IMR-90 (cell line): ENCODE data around the gene RSPO4. TPM values are rescaled to one million over a fixed set of nuclear protein-coding genes. Genes with fewer than 3 reads are reported as not detected.

Experiments
- ATAC-seq: fragments of 200-7000 bp; cut with Tn5 transposase; 2 replicates; pipeline ENCODE4 v1.9.1; 2020; ENCODE audit warnings: low read depth, mild to moderate bottlenecking, moderate library complexity
- BruUV-seq: library from RNA; stranded (reverse); fragments of 400-500 nt; replicated peaks from 2 replicates; lab custom pipeline; 2021; lab: Mats Ljungman, UMichigan
- CTCF ChIA-PET: fragments of 300-600 bp; formaldehyde crosslinking; extraction: SDS; loops from one replicate; lab custom pipeline; 2021; ENCODE audit warnings: antibody characterized with exemption; lab: Yijun Ruan, JAX
- POLR2A ChIA-PET: fragments of 300-600 bp; sonication (Branson Sonifier 250); formaldehyde crosslinking; loops from one replicate; lab custom pipeline; 2022; ENCODE audit warnings: antibody characterized with exemption; ENCODE audit not compliant: unreplicated experiment; lab: Charles Lee
- DNase-seq: peaks from one replicate; pipeline ENCODE4 v3.0.0; 2013
- H2AFZ ChIP-seq: replicated peaks from 2 replicates; pipeline ENCODE3; 2013; ENCODE audit warnings: low read length, mild to moderate bottlenecking; ENCODE audit not compliant: poor library complexity
- H2AK5ac ChIP-seq: 2 replicates; pipeline ENCODE4 v1.6.1; 2013; ENCODE audit warnings: low read depth, low read length, inconsistent platforms
- H2AK9ac ChIP-seq: replicated peaks from 2 replicates; pipeline ENCODE3; 2013; ENCODE audit warnings: mild to moderate bottlenecking, low read depth, low read length, moderate library complexity; ENCODE audit not compliant: poor library complexity
- H2BK120ac ChIP-seq: 2 replicates; pipeline ENCODE4 v1.6.1; 2013; ENCODE audit warnings: low read depth, low read length, inconsistent platforms
- H2BK15ac ChIP-seq: 3 replicates; pipeline ENCODE4 v1.6.1; 2013; ENCODE audit warnings: low read depth, low read length, inconsistent platforms
- H2BK20ac ChIP-seq: 2 replicates; pipeline ENCODE4 v1.6.1; 2013; ENCODE audit warnings: low read depth, mild to moderate bottlenecking, inconsistent platforms, low read length, moderate library complexity
- H2BK5ac ChIP-seq: 2 replicates; pipeline ENCODE4 v1.6.1; 2013; ENCODE audit warnings: mild to moderate bottlenecking, low read depth, low read length, inconsistent platforms; ENCODE audit not compliant: poor library complexity, severe bottlenecking
- H3K14ac ChIP-seq: replicated peaks from 2 replicates; pipeline ENCODE4 v1.6.1; 2013; ENCODE audit warnings: low read depth, low read length, inconsistent platforms
- H3K18ac ChIP-seq: 2 replicates; pipeline ENCODE4 v1.6.1; 2013; ENCODE audit warnings: low read depth, low read length, control low read depth
- H3K23ac ChIP-seq: 2 replicates; pipeline ENCODE4 v1.6.1; 2013; ENCODE audit warnings: low read depth, low read length, inconsistent platforms
- H3K27ac ChIP-seq: 2 replicates; pipeline ENCODE4 v1.5.1; 2013; ENCODE audit warnings: mild to moderate bottlenecking, control low read depth, low read length; ENCODE audit not compliant: insufficient read depth
- H3K27me3 ChIP-seq: 2 replicates; pipeline ENCODE4 v1.6.1; 2013; ENCODE audit warnings: low read length; ENCODE audit not compliant: control insufficient read depth, insufficient read depth
- H3K36me3 ChIP-seq: 2 replicates; pipeline ENCODE4 v1.6.1; 2013; ENCODE audit warnings: low read length, mixed read lengths; ENCODE audit not compliant: control insufficient read depth, insufficient read depth
- H3K4ac ChIP-seq: 2 replicates; pipeline ENCODE4 v1.6.1; 2013; ENCODE audit warnings: low read depth, low read length, inconsistent platforms
- H3K4me1 ChIP-seq: 2 replicates; pipeline ENCODE4 v1.6.1; 2013; ENCODE audit warnings: low read length, mixed read lengths; ENCODE audit not compliant: control insufficient read depth, insufficient read depth
- H3K4me2 ChIP-seq: 2 replicates; pipeline ENCODE4 v1.6.1; 2013; ENCODE audit warnings: low read depth, mild to moderate bottlenecking, control low read depth, low read length, moderate library complexity
- H3K4me3 ChIP-seq: 2 replicates; pipeline ENCODE4 v1.5.1; 2013; ENCODE audit warnings: low read depth, mild to moderate bottlenecking, control low read depth, low read length, moderate library complexity; ENCODE audit not compliant: insufficient read depth
- H3K56ac ChIP-seq: 2 replicates; pipeline ENCODE4 v1.6.1; 2013; ENCODE audit warnings: low read length, inconsistent platforms; ENCODE audit not compliant: insufficient read depth; ENCODE audit errors: extremely low read depth
- H3K79me1 ChIP-seq, 2 experiments: 2 replicates each; pipeline ENCODE4 v1.6.1; 2013; ENCODE audit warnings: low read length in 2 of 2, inconsistent platforms in 1 of 2, low read depth in 1 of 2
- H3K9ac ChIP-seq: 2 replicates; pipeline ENCODE4 v1.6.1; 2013; ENCODE audit warnings: low read depth, low read length, control low read depth
- H3K9me1 ChIP-seq: 2 replicates; pipeline ENCODE4 v1.6.1; 2013; ENCODE audit warnings: low read length, inconsistent platforms; ENCODE audit not compliant: insufficient read depth
- H3K9me3 ChIP-seq: 2 replicates; pipeline ENCODE4 v1.6.1; 2013; ENCODE audit warnings: low read length; ENCODE audit not compliant: control insufficient read depth, insufficient read depth
- H4K20me1 ChIP-seq: 2 replicates; pipeline ENCODE4 v1.6.1; 2013; ENCODE audit warnings: low read length, inconsistent platforms; ENCODE audit not compliant: insufficient read depth
- H4K5ac ChIP-seq: 2 replicates; pipeline ENCODE4 v1.6.1; 2013; ENCODE audit warnings: mild to moderate bottlenecking, low read depth, low read length, control low read depth
- H4K8ac ChIP-seq, 2 experiments: 2 replicates each; pipeline ENCODE4 v1.6.1; 2013; ENCODE audit warnings: low read depth in 2 of 2, low read length in 2 of 2, control low read depth in 1 of 2, inconsistent platforms in 1 of 2
- H4K91ac ChIP-seq: 2 replicates; pipeline ENCODE4 v1.6.1; 2013; ENCODE audit warnings: low read depth, low read length, inconsistent platforms; ENCODE audit not compliant: insufficient read depth
- NFE2L2 ChIP-seq: fragments of 150-350 bp; IDR thresholded peaks from 2 replicates; pipeline ENCODE4 v1.6.1; 2016; ENCODE audit warnings: low read depth, mild to moderate bottlenecking, low read length
- RCOR1 ChIP-seq: IDR thresholded peaks from 2 replicates; pipeline ENCODE4 v1.6.1; 2012; ENCODE audit warnings: mild to moderate bottlenecking, low read length, improper control_type of control experiment; ENCODE audit not compliant: insufficient replicate concordance
- dilution Hi-C: fragments of 300-500 bp; cut with HindIII; formaldehyde crosslinking; loops from one replicate; pipeline ENCODE4 v1.14.3; 2018; ENCODE audit warnings: low sequenced_read_pairs; ENCODE audit not compliant: unreplicated experiment
- in situ Hi-C: fragments of 300-500 bp; cut with MboI; formaldehyde crosslinking; loops from 3 replicates; pipeline ENCODE4 v1.14.3; 2019; ENCODE audit warnings: low sequenced_read_pairs, inconsistent platforms, mixed read lengths
- intact Hi-C: fragments of 100-400 bp; cut with micrococcal nuclease; formaldehyde crosslinking; loops from 2 replicates; pipeline ENCODE4 v1.10.0; 2022
- polyA plus RNA-seq, 3 experiments: library from polyadenylated mRNA; depleted of rRNA; stranded (reverse); fragments of >200 nt; gene quantifications; 2 replicates each; pipeline ENCODE4 v1.2.3, GENCODE V29; 2012; ENCODE audit warnings: low replicate concordance in 1 of 3
- total RNA-seq: library from RNA; depleted of rRNA; stranded (reverse); fragments of >200 nt; gene quantifications from 2 replicates; pipeline ENCODE4 v1.2.3, GENCODE V29; 2012

Gene RSPO4
- total and polyA plus RNA-seq, 2 of the 4 experiments (the other 2 are of a cell fraction): not detected

DNA sequence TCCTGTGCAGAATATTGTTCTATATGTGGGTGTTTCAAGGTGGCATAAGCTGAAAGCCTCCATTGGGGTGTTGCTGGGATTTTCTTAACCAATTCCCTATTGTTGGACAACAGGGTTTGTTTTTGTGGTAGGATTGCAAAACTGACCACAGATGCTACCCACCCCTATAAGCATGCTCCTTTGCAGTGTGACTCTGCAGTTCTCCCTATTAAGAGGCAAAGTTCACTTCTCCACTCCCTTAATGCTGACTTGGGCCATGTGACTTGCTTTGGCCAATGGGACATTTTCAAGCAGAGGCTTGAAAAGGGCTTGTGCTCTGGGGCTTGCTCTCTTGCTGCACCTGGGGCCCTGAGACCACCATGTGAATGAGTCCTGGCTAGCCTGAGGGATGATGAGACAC is 77.5 kb downstream of the RSPO4 start:
- Histone ChIP-seq H2BK20ac (no peak overlapping the region), H2AK9ac (no peak overlapping the region), H2BK120ac (no peak overlapping the region), H3K56ac (no peak overlapping the region), H3K4me2 (no peak overlapping the region), H4K91ac (no peak overlapping the region), H3K9me3 (no peaks in the 10 kb centered on the region), H2AK5ac (no peak overlapping the region), H3K4ac (no peak overlapping the region), H3K9ac (no peak overlapping the region), H3K36me3 (no peaks in the 10 kb centered on the region), H3K27me3 (no peaks in the 10 kb centered on the region; the same call in 1 of the 2 replicates), H3K9me1 (no peaks in the 10 kb centered on the region), H3K18ac (no peak overlapping the region), H3K4me3 (no peak overlapping the region), H3K14ac (no peak overlapping the region), H3K79me1 (no peaks in the 10 kb centered on the region), H2AFZ (no peak overlapping the region), H3K4me1 (no peaks in the 10 kb centered on the region), H3K23ac (no peak overlapping the region), H4K20me1 (no peaks in the 10 kb centered on the region), H2BK5ac (no peak overlapping the region), H4K5ac (no peak overlapping the region), H3K27ac (no peak overlapping the region), H4K8ac (no peak overlapping the region), H2BK15ac (no peak overlapping the region)
- TF ChIP-seq RCOR1 (no peak), NFE2L2 (no peak)
- BruUV-seq: no TSS peak
- CTCF ChIA-PET: no interaction called here
- in situ Hi-C loops (no loop called here), intact Hi-C loops (no loop called here), dilution Hi-C loops (no loop called here)
- POLR2A ChIA-PET: no interaction called here
- ATAC-seq (no peak), DNase-seq (no peak)
